Measurements from ENCODE around the gene HOXA6.

Gene HOXA6

DNA sequence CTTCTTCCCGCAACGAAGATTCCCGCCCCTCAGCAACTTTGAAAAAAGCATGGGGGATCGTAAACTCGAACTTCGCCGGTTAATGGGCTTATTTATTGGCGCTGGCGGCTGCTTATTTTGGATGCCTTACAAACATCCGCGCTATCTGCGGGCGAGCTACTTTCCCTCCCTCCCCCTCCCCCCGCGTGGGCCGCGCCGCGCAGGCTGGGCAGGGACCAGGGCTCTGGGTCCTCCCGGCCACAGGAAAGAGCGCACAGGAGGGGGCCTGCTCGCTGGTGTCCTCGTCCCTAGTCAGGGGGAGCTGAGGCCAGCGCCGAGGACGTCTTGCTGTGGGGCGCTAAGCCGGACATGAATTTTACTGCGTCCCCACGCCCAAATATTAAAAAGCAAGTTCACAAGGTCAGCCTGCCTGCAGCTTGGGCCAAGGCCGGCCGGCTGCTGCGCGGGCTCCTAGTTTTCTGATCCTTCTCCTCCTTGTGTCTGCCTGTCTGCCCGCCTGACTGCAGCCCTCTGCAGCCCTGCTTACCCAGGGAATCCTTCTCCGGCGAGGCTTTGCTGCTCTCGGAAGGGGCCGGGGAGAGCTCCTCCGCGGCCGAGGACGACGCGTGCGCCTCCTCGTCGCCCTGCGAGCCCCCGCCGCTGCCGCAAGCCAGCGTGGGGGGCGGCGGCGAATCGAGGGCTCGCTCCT, 25.4 kb upstream of the HOXA6 start:
- no peak for DNase-seq

DNA sequence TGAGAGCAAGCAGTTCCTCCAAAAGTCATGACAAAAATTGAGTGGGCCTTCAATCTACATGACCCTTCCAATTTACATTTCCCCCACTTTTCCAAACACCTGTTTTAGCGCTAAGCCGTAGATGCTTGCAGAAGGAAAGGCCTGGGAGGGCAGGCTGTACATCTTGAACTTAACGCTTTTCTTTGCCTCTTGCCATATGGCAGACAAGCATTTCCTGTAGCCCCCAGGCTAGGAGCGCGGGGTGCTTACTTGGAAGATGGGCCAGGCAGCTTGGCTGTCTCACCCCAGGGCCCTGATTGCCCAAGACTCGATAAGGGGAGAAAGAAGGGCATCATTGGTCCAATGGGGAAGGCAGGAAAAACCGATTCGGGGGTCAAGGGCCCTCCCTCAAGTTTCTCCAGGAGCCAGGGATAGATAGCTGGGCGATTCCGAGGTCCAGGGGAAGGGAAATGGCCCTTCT, 24.8 kb upstream of the HOXA6 start:
- DNase-seq = no peak

DNA sequence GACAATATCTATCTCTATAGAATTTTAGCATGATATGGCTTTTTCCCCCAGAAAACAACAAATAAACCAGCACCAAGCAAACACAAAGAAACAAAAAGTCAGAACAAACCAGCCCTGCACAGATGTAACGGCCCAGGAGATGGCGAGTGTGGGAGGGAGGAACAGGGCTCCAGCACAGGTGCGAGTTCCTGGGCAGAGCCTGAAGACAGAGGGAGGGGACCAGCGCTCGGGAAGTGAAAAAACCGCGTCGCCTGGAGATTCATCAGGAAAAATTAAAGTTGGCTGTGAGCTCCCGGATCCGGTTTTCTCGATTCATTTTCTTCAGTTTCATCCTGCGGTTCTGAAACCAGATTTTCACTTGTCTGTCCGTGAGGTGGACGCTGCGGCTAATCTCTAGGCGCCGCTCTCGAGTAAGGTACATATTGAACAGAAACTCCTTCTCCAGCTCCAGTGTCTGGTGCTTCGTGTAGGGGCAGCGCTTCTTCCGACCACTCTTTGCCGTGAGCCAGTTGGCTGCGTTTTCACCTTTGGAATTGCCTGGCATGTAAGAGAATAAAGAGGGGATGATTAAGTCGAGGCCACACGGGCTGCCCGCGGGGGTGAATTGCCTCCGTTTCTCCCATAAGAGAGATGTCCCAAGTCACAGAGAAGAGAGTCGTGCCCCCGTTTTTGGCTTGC, 24.2 kb upstream of the HOXA6 start:
- no peak for DNase-seq

DNA sequence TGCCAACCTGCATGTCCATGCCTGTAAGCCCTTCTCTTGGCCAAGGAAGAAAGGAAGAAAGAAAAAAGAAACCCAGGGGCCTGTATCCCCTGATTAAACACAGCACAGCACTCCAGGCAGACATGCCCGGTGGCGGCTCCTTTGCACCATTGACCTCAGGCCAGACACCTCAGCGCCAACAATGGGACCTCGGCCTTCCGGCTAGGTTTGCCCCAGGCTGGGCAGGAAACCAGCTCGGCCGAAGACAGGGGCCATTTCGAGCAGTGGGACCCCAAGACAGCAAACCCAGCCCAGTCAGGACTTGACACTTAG, 23.7 kb upstream of the HOXA6 start:
- no peak for DNase-seq

DNA sequence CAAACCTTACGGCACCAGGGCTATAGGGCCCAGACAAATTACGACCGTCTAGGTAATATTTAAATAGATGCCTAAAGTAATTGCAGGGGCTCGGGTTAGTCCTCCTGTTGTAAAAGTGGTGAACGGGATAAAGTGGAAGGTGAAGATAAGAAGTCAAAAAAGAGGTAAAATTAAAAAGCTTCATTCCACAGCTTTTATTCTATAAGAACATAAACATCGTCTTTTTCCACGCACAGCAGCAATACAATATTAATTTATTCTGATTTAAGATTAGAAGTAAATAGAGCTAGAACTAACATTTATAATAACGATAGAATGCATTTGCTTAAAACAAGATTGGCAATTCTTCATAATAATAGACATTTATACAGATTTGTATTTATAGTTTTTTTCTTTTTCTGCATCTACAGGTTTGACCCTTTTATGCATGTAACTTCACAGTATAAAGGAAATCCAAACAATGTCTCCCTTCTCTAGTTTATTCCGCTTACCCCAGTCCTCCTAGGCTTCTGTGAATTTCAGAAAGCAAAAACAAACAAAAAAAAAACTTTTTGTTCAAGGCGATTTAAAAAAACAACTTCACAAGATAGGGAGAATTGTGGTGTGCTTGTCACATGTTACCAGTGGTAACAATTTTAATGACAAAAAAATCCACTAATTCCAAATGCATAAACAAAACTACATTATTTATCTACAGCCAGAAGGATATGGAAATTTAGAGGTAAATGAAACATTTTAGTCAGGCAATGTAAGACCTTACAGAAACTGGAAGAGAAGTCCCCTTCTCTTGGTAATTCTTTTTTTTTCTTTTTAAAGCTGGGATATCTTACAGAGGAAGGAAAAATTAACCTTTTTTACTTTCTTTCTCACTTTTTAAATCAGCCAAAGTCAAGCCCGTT, 23.1 kb upstream of the HOXA6 start:
- DNase-seq = no peak

DNA sequence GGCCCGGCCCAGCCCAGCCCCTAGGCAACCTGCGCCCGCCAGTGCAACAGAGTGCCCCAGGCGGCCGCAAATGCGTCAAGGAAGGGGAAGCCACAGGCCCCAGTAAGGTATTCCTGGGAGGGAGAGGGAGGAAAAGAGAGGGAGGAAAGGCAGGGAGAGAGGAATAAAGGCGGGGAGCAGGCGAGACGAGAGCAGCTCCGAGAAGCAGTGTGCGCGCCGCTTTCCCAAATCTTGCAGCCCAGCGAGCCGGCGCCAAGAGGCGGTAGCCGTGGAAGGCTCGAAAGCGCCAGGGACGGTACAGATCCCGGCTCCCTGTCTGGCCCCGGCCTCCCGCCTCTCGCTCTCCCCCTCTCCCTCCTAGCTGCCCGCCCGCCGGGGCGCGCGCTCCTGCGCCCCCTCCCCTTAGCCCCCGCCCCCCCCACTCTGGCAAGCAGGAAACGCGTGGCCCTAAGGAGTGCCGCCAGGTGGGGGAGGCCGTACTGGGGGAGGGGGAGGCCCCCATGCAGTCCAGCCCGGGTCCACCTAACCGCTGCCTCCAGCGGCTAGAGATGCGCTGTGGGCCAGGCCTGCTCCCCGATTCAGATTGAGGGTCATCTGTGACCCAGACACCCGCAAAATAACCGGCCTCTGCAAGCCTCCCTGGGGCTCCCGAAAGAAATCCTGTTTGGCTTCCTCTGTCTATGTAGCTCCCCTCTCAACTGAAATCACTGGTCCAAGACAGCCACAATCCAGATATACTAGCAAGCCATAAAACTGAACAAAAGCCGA, 22.3 kb upstream of the HOXA6 start:
- no peak for DNase-seq

DNA sequence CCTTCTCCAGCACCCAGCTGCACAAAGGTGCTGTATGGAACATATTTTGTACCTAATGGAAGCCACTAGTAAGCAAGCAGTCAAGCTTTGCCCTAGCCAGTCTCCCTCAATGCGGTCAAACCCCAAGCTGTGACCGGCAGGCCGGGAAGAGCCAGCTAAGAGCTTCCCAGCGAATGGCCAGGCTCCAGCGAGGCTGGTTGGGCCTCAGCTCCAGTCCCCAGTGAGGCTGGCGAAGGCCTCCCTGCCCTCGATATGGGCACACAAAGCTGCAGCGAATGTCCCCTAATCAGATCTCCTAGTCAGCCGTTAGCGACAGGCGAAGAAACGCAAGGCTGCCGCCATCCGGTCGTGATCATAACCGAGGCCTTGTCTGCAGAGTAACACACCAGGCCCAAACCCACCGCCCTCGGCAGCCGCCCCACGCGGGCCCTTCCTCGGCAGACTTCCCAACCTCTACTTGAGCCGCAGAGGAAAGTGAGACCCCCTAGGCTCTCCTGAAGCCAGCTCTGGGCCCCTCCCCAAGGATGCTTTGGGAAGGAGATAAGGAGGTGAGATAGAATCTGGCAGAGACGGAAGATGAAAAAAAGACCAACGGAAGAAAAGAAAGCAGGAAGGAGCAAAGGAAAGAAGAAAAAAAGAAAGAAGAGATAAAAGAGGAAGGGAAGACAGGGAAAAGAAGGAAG, 20.8 kb upstream of the HOXA6 start:
- peak in 1 of 4 experiments; percentile 34 for DNase-seq

DNA sequence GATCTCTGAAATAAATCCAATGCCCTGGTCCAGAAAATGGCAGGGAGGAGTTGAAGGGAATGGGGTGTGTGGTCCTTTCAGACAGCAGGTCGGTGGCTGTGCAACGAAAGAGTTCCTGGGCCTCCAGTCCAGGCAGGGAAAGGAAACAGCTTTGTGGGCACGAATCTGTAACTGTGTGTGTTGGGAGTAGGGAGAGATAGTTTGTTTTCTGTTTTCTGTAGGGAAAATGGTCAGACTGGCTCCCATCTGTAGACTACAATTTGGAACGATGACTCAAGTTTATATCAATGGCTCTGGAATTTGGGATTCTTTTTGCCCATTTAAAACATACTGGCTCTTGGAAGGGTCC, 20.3 kb upstream of the HOXA6 start:
- no peak for DNase-seq

DNA sequence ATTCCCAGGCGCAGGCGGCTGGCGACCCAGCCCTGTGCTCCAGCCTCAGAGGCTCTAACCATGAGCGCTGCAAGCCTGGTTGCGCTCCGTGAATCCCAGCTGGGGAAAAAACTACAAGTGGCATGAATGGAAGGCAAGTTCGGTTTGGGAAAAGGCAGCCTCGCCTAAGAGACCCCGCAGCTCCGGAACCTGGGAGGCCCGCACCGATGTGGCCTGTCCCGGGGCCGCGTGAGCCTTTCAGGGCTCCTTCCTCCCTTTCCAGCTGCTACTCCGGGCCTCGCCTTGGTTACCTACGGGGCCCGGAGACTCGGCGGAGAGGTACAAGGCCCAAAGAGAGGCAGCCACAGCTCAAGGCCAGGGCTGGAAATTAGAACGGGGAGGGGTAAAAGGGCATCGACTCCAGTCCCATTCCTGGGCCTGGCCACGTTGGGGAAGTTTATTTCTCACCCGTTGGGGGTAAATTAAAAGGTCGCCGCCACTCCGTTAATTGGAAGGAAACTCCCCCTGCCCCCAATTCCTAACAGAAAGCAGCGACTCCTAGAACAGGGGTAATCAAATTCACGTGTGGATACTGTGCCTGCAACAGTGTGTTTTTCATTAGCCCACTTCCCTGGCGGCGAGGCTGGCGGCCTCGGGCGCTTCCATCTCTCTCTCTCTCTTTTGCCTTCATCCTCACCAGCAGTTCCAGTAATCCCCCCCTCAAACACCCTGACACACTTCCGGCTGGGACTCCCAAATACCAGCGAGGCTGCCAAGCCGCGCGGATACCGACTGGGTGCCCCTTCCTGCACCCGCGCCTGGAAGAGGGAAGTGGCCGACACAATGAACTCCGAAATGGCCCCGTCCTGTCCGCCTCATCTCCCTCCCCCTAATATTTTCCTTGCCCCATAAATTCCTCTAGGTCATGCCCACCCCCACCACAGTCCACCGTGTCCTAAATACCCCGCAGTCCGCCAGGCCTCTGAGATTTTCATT, 19.2 kb upstream of the HOXA6 start:
- DNase-seq = no peak

DNA sequence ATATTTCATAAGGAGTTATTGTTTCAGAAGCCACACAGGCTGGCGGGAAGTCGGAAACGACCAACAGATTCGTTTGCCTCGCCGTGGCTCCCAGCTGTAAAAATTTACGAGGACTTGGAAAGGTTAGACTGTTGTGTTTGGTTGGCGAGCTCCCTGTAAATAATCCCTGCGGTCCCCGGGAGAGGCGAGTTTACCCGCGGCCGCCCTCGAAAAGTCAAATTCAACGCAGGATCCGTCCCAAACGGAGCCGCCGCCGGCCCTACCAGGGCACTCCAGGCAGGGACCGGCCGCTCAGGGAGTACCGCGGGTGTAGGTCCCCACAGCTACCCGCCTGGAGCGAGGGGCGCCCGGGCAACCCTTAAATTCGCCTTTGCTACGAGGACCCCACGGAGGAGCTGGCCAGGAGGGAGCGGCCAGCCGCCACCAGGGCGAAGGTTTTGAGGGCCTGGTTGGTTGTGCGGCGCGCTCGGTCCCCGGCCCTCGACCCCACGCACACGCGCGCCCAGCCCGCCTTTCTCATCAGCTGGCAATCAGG, 18.5 kb upstream of the HOXA6 start:
- DNase-seq = no peak

DNA sequence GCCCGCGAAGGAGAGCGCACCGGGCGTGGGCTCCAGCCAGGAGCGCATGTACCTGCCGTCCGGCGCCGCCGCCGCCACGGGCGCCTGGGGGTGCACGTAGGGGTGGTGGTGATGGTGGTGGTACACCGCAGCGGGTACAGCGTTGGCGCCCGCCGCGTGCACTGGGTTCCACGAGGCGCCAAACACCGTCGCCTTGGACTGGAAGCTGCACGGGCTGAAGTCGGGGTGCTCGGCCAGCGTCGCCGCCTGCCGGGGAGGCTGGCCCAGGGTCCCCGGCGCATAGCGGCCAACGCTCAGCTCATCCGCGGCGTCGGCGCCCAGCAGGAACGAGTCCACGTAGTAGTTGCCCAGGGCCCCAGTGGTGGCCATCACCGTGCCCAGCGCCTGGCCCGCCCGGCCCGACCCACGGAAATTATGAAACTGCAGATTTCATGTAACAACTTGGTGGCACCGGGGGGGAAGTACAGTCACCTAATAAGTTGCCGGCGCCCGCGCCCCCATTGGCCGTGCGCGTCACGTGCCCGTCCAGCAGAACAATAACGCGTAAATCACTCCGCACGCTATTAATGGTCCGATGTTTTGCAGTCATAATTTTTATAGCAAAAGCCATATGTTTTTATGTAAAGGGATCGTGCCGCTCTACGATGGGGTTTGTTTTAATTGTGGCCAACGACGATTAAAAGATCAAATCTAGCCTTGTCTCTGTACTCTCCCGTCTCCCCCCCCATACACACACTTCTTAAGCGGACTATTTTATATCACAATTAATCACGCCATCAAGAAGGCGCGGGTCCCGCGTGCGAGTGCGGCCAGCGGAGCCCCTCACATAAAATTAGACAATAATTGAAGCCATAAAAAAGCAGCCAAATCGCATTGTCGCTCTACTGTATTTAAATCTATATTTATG, 17.8 kb upstream of the HOXA6 start, which contains the start of gene HOXA9:
TSS of gene HOXA9 (minus strand) at position 449 of the 907 bp plus-strand sequence. CDS start at position 369, 80 bp downstream.
- no peak for DNase-seq

DNA sequence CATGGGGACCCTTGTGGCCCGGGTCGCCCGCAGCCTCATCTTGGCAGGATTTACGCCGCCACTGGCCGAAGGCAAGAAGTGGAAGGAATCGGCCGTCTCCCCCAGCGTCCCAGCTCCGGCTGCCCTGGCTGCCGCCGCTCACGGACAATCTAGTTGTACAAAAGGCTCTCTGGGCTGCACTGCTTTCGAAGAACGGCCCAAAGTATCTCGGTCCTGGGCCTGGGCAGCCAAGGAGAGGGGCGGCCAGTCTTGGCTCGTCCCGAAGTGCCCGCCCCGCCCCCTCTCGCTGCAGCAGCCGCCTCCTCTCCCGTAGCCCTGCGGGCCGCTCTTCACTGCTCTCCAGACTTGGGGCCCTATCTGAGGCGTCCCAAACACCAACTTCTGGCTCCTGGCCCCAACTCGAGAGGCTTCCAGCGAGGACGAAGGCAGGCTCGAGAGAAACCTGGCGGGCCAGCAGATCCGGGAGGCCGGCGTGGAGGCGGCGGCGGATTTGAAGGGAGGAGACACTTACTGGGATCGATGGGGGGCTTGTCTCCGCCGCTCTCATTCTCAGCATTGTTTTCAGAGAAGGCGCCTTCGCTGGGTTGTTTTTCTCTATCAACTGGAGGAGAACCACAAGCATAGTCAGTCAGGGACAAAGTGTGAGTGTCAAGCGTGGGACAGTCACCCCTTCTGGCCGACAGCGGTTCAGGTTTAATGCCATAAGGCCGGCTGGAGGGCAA, 17.0 kb upstream of the HOXA6 start:
- no peak for DNase-seq

DNA sequence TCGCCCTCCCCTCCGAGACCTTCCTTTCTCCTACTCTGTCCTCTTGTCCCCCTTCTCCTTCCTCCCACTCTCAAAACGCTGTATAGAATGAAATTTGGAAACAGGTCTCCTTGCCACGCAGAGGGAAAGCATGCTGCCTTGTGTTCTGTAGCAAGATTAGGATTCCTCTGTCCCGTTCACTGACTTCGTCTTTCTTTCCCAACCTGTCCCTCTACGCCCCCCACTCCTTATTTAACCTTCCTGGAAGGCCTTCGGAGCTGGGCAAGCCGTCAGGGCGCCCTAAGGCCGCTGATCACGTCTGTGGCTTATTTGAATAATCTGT, 16.4 kb upstream of the HOXA6 start:
- no peak for DNase-seq

DNA sequence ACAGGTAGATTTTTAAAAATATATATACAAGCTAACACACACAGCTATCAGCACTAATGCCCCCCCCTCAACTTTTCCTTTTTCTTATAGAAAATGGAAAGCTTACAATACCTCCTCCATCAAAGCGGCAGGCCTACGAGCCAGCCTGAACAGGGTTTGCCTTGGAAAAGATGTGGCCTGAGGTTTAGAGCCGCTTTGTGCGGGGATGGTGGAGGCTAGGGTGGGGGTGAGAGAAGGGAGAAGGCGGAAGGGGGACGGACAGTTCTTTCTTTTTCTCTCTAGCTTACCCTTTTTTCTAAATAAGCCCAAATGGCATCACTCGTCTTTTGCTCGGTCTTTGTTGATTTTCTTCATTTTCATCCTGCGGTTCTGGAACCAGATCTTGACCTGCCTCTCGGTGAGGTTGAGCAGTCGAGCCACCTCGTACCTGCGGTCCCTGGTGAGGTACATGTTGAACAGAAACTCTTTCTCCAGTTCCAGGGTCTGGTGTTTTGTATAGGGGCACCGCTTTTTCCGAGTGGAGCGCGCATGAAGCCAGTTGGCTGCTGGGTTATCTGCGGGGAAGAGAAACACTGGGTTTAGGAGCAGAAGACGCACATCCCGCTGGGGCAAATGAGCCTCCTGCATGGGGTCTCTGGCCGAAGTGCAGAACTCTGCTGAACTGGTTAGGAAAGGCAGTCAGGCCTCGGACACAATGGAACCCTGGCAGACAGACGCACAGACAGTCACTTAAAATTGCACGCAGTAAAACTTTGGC, 15.9 kb upstream of the HOXA6 start:
- DNase-seq = no peak

DNA sequence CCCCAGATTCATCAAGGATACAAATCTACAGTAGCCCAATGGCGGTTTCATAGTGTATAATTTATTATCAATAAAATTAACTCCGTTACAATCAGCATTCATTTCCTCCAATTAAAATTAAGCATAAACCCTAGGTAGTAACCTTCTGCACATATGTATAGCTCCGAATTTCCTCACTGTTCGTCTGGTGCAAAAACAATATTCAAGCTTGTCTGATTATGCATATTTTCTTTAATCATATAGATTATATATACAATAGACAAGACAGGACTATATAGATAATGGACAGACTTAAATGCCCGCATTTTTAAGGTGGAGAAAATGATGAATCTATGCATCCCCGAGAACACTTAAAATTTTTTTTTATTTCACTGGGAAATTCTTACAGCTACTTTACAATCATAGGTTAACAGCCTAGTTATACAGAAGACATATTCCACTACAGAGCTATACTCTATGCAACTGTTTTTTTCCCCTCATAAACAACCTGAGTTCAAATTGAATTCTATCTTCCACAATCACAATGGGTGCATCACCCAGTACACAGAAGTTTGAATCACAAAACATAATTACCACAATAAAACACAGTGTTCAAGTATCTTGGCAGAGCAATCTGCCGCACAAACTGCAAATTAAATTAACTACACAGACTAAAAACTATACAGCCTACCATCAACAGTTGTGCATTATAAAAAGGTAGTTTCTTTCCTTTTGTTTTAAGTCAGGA, 15.2 kb upstream of the HOXA6 start:
- no peak for DNase-seq

DNA sequence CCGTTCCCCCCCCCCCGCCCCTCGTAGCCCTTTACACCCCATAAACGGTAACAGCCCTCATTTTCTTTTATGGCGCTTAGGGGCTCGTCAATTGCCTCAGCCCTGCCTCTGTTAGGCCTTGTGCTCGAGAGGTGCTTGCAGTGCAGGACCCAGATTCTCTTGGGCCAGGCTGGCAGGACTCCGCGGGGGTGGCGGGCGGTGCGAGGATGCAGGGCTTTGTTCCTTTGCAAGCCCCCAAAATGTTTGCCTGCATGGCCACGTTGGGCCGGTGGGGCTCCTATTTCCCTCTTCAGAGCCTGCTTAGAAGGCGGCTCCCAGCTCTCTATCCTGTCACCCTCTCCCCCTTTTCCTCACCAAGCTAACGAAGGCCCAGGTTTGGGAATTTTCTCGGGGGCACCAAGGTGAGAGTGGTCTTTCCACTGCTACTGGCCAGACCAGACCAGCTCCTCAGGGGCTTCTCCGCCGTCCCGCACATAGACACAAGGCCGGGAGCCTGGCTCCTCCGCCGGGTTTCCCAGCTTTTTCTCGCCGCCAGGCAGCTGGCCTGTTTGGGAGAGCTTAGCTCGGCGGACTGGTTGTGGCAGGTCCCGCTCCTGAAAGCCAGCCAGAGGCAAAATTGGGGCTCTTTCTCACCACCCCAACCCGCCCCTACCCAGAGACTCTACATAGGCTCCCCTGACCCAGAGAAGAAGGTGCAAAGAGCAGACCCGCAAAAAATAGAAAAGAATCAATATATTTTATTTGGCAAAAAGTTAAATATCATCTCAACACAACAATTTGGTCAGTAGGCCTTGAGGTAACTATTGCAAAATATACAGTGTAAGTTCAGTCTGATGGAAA, 14.4 kb upstream of the HOXA6 start:
- no peak for DNase-seq

DNA sequence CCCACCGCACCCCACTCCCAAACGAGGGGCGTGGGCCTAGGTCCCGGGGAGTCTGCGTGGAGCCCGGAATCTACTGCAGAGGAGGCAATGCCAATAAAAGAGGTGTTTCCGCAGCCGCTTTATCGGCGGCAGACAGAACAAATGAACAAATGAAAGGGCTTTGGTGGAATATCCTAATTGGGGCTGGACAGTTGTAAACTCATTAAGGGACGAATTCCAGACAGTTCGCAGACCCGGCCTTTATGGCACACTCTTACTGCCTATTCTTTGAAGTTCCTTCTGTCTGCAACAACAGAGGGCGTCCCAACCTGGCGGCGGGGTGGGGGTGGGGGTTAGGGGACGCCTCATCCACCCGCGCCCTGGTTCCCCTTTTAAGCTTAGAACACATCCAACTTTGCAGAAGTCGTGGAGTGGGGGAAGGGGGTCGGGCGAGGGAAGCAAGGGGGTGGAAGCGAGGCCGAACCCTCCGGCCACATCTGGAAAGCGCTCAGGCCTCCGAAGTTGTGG, 13.7 kb upstream of the HOXA6 start:
- no peak for DNase-seq
